HG03432 (cell line): ENCODE results near the gene CCDC183.

Source experiments
- ATAC-seq: cut with Tn5 transposase; IDR thresholded peaks from one replicate; pipeline ENCODE4 v1.9.1; 2021; ENCODE audit warnings: mild to moderate bottlenecking, moderate library complexity; ENCODE audit not compliant: unreplicated experiment

Gene CCDC183

DNA sequence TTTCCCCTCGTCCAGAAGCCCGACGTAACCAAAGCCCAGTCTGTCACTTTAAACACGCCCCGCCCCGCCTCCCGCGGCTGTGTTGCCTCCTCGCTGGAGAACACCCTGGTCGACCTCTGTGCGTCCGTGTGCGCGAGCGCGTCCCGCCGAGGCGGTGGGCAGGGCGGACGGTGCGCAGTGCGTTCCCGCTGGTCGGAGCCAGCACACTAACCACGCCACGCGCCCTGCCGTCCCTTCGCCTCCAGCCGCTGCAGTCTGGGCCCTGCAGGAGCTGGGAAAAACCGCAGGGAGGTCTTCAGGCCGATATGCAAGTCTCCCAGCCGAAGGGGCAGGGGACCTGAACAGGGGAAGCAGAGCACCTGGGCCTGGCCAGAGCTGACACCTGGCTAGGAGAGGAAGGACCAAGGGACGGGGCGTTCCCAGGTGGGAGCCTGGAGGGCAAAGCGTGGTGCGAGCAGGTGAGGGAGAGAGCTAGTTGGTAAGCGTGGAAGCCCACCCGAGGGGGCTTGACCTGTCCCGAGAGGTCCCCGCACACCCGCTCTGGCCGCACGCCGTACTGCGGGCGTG is 51.8 kb downstream of the CCDC183 start:
- no peak for ATAC-seq

GRCh38 chr9:136848393-136849037 is 52.4 kb downstream of the CCDC183 start:
- ATAC-seq = no peak

DNA sequence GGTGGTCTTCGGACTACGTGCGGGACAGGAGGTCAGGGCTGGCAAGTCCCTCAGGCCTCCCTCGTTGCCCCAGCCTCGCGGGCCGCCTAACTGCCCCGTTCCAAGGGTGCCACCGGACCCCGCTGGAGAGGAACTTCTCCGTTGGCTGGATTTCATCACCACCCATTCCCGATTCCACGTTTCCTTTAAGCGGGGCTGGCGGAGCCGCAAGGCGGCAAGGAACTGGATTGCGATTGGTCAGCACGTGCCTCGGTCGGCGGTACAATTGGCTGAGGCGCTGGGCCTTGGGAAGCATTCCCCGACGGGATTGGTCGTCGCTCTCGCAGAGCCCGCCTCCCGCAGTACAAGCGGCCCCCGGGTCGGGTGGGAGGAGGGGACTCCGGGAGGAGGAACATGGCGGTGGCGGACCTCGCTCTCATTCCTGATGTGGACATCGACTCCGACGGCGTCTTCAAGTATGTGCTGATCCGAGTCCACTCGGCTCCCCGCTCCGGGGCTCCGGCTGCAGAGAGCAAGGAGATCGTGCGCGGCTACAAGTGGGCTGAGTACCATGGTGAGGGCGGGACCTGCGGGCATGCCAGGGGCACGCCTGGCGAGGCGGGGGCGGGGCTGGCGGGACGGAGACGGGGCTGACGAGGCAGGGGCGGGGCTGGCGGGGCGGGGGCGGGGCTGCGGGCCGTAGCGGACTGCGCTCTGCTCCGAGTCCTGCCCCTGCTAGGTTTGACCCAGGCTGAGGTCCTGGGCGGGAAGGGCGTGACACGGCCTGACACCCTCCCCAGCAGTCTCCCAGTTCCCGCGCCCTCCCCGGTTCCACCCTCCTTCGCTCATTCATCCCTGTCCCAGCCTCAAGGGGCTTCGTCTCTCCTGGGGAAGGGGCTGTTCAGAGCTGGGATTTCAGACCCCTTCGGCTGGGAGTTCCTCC is 53.2 kb downstream of the CCDC183 start, which contains the start of gene PHPT1:
PHPT1 (plus strand) TSS at position 372 of the 922 bp plus-strand sequence; CDS start at position 394, 22 bp downstream.
- peak; percentile 75 for ATAC-seq

GRCh38 chr9:136849960-136850865 is 54.1 kb downstream of the CCDC183 start:
- ATAC-seq = no peak

- ATAC-seq = no peak
Measured at GRCh38 chr9:136850866-136851775, 55.0 kb downstream of the CCDC183 start.

DNA sequence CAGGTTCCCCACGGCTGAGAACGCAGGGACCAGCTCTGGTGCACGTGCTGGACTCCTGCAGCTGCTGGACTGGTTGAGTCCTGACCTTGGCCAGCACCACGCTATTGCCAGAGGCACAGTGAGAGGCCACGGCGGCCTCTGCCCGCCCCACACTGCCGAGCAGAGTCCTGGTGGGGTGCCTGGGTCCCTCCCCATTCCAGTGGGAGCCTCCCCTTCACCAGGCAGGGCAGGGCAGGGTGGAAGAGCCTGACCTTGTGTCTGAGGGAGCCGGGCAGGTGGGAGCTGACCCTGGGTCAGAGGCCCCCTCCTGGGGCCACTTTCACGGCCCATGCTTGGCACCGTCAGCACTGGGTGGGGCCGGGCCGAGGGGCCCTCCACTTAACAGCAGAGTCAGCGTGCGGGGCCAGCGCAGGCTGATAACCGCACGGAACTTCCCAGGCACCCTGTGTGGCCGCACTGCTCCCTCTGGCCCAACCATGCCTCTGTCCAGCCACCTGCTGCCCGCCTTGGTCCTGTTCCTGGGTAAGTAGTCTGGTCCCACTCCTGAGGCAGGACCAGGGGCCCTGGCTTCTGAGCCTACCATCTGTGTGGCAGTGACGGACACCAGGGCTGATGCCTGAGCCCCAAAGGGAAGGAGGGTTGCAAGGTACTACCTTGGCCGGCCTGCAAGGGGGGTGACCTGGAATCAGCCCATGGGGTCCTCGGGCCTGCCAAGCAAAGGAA is 56.0 kb downstream of the CCDC183 start, which contains the start of gene MAMDC4:
MAMDC4 (plus strand) TSS at position 406 of the 723 bp plus-strand sequence; CDS start at position 477, 71 bp downstream.
- ATAC-seq = no peak

DNA sequence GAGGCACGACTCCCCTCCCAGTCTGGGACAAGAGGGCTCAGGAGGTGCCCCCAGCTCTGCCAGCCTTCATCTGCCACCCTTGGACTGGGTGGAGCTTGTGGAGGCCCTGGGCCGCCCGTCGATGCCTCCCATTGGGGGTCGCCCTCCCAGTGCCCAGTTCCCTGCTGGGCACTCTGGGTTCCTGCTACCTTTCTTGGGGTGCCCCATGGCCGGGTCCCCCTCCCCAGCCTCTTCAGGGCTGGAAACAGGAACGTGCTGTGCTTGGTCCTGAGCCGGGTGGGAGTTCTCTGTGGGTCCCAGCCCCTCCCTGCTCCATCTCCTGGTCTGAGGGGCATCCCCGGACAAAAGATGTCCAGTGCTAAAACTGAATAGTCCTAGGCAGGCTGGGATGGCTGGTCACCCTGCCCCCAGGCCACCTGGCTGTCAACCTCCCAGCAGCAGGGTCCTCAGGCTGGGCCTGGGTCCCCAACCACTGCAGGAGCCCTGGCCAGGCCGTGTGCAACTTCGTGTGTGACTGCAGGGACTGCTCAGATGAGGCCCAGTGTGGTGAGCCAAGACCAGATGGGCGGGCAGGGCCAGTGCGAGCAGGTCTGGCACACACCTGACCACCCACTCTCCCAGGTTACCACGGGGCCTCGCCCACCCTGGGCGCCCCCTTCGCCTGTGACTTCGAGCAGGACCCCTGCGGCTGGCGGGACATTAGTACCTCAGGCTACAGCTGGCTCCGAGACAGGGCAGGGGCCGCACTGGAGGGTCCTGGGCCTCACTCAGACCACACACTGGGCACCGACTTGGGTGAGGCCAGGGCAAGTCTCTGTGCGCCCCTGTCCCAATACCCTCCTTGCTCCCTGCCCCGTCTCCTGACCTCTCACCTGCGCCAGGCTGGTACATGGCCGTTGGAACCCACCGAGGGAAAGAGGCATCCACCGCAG is 56.8 kb downstream of the CCDC183 start:
- no peak for ATAC-seq

GRCh38 chr9:136853596-136854112 is 57.5 kb downstream of the CCDC183 start:
- no peak for ATAC-seq

DNA sequence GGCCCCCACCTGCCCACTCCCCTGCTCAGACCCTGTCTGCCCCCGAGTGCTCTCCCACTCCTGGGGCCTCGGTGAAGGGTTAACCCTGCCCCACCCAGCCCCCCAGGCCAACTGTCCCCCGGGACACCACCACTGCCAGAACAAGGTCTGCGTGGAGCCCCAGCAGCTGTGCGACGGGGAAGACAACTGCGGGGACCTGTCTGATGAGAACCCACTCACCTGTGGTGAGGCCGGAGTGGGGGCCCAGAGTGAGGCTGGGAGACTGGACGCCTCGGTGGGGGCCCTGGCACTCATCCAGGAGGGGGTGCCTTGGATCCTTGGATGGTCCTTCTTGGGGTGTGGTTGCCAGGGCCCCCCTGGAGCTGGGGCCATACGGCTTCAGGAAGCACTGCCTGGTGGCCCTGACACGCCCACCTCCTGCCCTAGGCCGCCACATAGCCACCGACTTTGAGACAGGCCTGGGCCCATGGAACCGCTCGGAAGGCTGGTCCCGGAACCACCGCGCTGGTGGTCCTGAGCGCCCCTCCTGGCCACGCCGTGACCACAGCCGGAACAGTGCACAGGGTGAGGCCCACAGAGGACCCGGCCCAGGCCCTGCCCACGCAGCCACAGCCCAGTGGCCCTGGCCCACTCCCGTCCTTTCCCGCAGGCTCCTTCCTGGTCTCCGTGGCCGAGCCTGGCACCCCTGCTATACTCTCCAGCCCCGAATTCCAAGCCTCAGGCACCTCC is 58.1 kb downstream of the CCDC183 start:
- no peak for ATAC-seq

GRCh38 chr9:136854842-136855460 is 58.8 kb downstream of the CCDC183 start:
- ATAC-seq = no peak

DNA sequence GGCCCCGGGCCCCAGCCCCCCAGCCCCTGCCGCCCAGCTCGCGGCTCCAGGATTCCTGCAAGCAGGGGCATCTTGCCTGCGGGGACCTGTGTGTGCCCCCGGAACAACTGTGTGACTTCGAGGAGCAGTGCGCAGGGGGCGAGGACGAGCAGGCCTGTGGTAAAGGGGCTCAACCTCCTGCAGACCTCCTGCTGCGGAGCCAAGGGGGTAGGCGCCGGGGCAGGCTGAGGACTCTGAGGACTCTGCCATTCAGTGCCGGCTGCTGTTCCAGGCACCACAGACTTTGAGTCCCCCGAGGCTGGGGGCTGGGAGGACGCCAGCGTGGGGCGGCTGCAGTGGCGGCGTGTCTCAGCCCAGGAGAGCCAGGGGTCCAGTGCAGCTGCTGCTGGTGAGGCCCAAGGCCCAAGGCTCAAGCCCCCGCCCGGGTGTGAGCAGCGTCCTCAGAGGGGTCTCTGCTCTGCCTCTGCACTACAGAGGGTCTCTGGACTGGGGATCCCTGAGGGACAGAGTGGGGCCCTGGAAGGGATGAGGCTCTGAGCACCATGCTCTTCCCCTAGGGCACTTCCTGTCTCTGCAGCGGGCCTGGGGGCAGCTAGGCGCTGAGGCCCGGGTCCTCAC is 59.4 kb downstream of the CCDC183 start:
- ATAC-seq = no peak

DNA sequence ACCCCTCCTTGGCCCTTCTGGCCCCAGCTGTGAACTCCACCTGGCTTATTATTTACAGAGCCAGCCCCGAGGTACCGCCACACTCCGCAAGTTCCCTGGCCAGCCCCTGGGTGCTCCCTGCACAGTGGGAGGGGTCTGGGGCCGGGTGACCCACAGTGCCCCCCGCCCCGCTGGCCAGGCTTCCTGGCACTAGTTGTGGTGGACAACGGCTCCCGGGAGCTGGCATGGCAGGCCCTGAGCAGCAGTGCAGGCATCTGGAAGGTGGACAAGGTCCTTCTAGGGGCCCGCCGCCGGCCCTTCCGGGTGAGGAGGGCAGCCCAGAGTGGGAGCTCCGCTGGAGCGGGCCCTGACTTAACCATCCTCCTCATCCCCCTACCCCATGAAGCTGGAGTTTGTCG is 59.9 kb downstream of the CCDC183 start:
- no peak for ATAC-seq

DNA sequence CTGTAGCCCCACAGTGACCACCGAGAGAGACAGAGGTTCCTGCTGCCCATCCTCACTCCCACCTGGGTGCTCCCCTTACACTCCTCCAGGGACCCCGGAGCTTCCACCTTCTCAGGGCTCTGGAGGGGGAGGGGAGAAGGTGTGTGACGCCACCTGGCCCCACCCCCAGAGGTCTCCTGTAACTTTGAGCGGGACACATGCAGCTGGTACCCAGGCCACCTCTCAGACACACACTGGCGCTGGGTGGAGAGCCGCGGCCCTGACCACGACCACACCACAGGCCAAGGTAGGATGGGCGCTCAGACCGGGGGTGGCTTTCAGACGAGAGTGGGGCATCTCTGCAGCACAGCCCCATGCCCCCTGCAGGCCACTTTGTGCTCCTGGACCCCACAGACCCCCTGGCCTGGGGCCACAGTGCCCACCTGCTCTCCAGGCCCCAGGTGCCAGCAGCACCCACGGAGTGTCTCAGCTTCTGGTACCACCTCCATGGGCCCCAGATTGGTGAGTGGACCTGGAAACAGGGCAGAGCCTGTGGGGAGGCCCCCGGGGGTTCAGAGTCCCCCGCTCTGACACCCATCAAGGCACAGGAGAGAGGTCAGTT is 60.5 kb downstream of the CCDC183 start:
- ATAC-seq = no peak

- ATAC-seq = no peak
Measured at GRCh38 chr9:136857166-136857565, 61.0 kb downstream of the CCDC183 start.
